HG02885 (cell line): ENCODE measurements around the gene NPEPPS.

Source experiments
- ATAC-seq: cut with Tn5 transposase; IDR thresholded peaks from one replicate; pipeline ENCODE4 v1.9.1; 2021; ENCODE audit warnings: mild to moderate bottlenecking; ENCODE audit not compliant: unreplicated experiment, poor library complexity

The NPEPPS gene

DNA sequence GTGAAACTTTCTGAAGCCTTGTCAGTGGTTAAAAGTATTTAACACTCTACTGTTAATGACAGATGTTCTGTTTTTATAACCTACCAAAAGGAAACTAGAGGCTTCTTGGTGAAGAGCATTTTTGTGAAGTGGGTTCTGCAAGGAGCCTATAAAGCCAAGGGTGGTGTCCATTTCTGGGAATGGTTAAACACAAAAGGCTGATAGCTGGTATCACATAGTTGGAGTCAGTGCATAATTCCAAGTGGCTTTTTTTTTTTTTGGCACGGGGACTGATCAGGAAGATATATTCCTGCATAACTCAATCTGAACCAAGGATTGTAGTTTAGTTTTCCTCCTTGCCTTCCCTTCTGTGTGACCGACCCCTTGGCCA is 91.3 kb downstream of the NPEPPS start:
- ATAC-seq = no peak

DNA sequence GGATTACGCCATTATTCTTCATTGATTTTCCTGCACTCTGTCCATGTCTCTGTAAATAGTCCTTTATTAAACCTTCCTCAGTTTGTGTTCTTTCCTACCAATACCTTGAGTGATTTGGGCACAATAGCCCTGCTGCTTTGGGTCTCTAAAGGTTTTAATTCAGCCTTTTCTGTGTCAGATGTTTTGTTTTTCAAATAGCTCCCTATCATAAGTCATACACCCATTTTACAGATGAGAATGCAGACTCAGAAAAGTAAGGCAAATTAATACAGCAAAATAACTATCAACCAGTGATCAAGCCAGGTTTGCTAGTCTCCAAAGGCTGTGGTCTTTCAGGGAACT is 93.8 kb downstream of the NPEPPS start:
- ATAC-seq = no peak

DNA sequence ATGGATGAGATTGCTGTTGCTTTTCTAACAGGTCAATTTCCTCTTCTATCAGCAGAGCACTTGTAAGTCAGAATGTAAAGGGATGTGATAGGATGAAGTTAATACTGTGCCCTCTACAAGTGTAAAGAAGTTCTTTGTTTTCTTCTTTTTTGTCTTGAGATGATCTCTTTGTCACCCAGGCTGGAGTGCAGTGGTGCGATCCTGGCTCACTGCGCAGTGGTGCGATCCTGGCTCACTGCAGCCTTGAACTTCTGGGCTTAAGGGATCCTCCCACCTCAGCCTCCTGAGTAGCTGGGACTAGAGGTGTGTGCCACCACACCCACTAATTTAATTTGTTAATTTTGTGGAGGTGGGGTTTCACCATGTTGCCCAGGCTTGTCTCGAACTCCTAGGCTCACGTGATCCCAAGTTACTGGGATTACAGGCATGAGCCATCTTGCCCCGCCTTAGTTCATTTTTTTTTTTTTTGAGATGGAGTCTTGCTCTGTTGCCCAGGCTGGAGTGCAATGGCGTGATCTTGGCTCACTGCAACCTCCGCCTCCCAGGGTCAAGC is 97.2 kb downstream of the NPEPPS start:
- ATAC-seq = no peak

DNA sequence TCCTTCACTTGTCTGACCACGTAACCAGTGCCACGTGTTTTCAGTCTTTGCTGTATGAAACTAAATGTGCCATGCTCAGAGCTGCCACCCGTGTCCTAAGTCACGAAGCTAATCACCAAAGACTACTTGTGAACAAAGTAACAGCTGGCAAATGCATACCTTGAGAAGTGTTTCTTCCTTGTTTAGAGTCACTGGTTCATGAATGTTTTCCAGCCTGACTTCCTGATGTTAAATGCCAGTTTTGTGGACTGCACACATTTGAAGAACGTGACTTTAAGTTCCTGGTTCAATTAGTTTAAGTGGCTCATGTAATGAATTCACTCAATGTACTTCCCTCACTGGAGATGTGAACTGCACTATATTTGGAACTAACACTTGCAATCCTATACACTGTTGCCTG is 98.9 kb downstream of the NPEPPS start:
- no peak for ATAC-seq

DNA sequence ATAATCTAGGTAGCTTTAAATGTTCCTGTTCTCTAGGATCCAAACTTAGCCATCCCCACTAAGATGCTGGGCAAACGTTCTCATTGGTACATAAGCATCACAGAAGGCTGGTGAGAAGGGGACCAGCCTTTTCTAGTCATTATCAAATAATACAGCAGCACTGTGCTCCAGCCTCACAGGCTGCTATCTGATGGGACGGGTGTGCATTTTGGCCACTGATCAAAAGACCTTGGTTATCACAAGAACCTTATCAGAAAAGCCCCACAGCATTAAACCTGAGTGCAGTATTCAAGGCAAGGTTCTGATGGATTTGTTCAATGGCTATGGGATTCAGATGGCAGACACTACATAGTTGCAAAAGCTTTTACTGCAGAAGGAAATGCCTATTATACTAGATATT is 99.7 kb downstream of the NPEPPS start:
- ATAC-seq = no peak

DNA sequence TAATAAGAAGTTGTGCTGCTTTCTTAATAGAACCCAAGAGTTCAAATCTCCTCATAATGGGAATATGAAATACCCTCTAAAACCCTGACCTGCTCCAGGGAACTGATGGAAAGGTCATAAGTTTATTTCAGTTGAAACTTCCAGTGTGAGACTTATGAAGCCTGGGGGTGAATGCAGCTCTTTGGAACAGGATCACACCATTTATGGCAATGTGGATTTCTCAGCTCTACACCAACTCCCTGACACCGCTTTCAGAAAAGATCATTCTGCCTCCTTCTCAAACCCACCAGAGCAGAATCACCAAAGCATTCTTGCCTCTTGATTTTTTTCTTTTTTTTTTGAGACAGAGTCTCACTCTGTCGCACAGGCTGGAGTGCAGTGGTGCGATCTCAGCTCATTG is 102.1 kb downstream of the NPEPPS start:
- ATAC-seq = no peak

DNA sequence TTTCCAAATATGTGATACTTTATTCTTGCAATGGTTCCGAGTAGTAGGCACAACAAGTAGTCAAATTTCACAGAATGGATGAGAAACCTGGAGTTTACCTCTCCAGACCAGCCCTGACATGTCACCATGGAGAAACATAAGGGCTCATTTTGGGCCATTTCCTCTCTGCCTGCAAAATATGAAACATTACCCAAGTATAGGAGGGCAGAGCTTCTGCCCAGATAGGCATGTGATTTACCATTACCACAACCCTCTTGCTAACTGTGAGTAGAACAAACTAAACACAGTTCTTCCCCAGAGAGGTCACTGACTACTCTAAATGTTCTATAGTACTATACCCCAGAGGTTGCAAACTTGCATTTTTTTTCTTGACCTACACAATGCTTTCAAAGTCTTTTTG is 103.1 kb downstream of the NPEPPS start:
- no peak for ATAC-seq

DNA sequence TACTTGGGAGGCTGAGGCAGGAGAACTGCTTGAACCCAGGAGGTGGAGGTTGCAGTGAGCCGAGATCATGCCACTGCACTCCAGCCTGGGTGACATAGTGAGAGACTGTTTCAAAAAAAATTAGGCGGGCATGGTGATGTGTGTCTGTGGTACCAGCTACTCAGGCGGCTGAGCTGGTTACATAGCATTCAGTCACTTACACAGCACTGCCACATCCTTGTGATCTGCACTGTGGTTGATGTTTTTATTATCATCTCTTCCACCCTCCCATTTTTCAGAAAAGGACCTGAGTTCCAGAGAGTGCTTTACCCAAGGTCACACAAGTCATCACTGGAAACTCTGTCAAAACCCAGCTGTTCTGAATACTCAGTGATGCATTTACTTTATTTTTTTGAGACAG is 104.0 kb downstream of the NPEPPS start:
- no peak for ATAC-seq

DNA sequence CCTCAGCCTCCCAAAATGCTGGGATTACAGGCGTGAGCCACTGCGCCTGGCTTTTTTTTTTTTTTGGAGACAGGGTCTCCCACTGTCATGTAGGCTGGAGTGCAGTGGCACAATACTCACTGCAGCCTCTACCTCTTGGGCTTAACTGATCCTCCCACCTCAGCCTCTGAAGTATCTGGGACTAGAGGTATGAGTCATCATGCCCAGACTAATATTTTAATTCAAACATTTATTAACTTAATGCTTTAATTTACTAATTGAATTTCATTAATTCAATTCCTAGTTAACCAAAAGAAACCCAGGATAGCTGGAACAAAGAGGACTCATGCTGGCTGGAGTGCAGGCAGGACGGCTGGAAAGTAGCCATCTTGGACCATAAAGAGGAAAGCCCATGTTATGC is 104.8 kb downstream of the NPEPPS start:
- ATAC-seq = no peak

DNA sequence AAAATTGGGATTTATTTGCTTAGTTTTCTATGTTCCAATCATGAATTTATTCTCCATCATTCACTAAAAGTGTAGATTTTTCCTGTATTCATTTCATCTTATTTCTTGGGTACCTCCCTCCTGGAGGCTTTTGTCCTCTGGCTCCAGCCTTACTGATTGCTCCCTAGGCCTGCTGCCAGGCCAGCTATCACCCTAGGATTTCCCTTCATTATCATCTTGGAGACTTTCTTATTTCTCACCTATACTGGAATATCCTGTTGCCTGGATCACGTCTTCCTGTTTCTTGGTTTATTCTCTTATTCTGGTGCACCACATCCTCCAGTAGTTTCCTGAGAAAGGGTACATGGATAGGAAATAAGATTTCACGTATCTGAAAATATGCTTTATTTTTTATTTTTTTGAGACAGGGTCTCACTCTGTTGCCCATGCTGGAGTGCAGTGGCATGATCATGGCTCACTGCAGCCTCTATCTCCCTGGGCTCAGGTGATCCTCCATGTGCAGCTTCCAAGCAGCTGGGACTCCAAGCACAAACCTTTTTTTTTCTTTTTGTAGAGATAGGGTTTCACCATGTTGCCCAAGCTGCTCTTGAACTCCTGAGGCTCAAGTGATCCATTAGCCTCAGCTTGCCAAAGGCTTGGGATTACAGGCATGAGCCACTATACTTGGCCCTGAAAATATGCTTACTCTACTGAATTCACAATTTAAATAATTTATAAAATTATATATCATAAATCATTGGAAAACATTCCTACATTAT is 105.5 kb downstream of the NPEPPS start:
- ATAC-seq = no peak

DNA sequence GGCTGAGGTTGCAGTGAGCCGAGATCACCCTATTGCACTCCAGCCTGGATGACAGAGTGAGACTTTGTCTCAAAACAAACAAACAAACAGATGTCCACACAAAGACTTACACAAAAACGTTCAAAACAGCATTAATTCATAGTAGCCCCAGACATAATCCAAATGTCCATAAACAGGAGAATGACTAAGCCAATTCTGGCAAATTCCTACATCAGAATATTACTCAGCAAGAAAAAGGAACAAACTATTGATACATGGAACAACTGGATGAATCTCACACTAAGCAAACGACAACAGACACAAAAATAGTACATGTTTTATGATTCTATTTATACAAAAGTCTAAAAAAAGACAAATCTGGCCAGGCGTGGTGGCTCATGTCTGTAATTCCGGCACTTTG is 108.0 kb downstream of the NPEPPS start:
- no peak for ATAC-seq

DNA sequence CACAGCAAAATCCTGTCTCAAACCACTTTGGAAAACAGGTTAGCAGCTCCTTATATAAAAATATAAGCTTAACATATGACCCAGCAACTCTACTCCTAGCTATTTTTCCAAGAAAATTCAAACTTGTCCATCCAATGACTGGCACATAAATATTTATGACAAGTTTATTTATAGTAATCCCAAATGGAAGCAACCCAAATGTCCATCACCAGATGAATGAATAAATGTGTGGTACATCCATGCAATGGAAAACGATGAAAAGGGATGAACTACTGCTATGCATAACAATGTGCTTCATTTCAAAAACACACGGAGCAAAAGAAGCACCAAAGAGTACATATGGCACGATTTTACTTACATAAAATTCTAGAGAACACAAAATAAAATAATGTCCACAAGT is 109.2 kb downstream of the NPEPPS start:
- no peak for ATAC-seq

DNA sequence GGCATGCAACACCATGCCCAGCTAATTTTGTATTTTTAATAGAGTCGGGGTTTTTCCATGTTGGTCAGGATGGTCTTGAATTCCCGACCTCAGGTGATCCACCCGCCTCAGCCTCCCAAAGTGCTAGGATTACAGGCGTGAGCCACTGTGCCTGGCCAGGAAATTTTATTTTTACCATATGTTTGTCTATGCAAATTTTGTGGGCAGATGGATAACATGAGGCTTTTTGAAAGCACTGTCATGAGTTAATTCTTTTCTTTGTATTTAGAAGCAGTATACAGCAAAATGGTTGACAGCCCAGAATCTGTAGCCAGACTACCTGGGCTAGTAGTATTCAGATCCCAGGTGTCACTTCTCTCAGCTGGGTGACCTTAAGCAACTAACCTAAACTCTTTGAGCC is 110.3 kb downstream of the NPEPPS start:
- no peak for ATAC-seq

DNA sequence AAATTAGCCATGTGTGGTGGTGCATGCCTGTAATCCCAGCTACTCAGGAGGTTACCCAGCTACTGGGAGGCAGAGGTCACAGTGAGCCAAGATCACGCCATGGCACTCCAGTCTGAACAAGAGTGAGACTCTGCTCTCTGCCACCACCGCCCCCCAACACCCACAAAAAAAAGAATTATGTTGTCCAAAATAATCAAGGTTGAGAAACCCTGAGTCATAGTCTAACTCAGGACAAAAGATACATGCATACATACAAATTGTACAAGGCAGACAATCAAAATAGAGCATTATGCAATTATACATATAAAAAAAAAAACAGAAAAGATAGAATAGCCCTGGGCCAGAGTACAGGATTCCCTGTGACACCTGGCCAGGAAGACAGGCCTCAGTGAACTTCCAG is 112.2 kb downstream of the NPEPPS start:
- ATAC-seq = no peak

DNA sequence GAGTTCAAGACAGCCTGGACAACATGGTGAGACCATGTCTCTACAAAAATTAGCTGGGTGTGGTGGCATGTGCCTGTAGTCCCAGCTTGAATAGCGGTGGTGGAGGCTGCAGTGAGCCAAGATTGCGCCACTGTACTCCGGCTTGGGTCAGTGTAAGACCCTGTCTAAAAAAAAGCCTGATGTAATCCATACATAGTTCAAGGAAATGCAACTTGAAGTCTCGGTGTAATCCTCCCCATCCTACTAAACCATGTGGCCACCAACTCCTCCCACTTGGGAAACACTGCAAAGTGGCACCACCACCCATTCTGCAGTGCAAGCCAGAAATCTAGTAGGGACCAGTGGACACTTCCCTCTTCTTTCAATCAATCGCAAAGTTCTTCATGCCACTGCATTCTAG is 113.4 kb downstream of the NPEPPS start:
- no peak for ATAC-seq

DNA sequence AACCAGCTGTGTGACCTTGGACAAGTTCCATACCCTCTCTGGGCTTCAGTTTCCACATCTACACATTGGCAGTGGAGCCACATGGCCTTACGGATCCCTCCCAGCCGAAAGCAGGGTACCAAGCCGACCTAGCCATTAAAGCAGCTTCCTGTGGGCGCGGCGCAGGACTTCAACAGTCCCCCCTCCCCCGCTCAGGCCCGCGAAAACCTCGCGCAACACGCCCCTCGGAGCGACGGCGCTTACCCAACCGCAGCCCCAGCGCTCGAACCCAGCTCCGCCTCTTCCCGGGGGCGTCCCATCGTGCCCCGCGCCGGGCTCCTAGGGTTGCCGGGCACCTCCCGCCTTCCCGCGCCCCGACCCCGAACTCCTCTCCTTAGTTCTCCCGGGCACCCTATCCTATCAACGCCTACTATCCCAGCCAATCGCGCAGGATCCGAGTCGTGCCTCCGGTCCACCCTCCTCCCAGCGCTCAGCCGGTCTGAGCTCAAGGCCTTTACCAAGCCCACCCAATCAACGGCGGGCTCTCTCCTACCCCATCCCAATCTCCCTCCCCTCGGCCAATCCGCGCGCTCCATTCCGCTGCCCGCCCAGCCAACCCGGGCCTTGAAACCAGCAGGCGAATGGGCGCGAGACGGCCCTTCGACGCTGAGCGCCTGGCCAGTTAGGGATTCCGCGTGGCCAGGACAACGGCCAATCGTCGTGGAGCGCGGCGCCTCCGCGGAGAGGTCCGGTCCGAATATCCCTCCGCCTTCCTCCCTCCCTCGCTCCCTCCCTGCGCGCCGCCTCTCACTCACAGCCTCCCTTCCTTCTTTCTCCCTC is 118.5 kb downstream of the NPEPPS start, which contains the start of gene KPNB1:
KPNB1 (plus strand) TSS at position 767 of the 819 bp plus-strand sequence. CDS start 326 bp downstream, outside the sequence.
- peak; percentile 81 for ATAC-seq

DNA sequence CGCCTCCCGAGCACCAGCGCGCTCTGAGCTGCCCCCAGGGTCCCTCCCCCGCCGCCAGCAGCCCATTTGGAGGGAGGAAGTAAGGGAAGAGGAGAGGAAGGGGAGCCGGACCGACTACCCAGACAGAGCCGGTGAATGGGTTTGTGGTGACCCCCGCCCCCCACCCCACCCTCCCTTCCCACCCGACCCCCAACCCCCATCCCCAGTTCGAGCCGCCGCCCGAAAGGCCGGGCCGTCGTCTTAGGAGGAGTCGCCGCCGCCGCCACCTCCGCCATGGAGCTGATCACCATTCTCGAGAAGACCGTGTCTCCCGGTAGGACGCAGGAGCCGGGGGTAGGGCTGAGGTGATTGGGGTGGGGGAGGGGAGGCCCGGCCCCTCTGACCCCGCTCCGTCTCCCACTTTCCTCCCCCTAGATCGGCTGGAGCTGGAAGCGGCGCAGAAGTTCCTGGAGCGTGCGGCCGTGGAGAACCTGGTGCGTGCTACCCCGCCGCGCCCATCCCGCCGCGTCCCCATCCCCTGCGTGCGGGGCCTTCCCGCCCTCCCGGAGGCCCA is 119.1 kb downstream of the NPEPPS start:
- no peak for ATAC-seq

DNA sequence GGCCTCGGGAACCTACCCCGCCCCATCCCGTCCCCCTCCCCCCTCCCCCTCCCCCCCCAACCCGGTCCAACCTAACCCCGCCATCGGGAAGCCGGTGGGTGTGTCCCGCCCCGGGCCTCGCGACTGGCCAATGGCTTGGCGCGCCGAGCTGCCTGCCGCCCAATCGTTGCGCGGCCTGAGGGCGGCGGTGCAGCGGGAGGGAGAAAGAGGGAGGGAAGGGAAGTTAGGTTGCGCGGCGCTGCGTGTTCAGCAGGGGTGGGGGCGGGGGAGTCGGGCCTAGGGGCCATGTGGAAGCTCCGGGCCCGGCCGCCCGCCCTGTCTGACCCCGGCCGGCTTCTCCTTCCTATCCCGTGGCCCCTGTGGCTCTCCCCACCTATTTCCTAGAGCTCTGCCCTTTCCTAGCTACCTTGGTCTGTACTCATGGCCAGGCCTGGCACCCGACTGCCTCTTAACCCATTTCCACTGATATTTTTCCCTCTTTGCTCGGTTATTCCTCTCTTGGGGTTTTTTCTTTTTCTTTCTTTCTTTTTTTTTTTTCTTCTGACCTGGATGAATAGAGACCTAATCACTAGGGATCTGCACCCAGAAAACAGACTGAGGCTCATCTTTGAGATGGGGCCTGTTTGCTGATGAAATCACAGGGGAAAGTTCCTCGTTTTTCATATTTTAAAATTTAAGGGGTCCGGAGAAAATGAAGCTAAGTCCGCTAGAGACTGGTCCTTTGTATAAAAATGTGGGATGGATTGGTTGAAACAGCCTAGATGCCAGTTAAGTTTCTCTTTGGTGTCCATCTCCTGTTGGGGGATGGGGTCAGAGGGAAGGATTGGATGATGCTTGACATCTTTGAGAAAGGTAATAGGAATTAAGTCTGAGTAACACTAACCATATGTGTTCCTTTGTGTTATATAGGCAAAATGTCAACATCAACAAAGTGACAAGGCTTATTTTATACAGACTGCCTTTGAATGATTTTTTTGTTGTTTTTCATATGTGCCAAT is 119.9 kb downstream of the NPEPPS start:
- ATAC-seq = peak; percentile 58

DNA sequence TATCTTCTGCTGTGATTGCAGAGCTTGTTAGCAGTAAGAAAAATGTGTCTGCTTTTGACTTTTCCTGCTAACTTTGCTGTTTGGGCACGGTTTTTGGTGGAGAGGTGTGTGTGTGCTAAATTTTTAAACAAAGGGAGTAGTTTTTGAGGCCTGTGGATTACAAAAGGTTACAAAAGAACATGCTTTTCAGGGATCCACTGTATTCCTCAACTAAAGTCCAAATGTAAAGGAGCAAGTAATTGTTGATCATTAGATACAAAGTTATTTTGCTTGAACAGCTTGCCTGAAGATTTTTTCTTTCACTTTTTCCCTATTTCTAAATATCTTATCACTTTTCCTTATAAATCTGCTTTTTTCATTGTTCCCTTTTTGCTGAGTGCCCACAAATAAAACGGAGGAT is 120.8 kb downstream of the NPEPPS start:
- ATAC-seq = no peak

DNA sequence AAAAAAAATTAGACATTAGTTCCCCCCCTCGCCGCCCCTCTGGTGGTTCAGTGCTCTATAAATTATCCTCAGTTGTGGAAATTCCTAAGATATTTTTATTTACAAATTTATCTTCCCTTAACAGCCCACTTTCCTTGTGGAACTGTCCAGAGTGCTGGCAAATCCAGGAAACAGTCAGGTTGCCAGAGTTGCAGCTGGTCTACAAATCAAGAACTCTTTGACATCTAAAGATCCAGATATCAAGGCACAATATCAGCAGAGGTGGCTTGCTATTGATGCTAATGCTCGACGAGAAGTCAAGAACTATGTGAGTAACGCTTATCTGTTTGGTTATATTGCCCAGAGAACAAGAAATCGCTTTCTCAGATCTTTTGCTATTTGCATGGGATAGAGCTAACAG is 121.7 kb downstream of the NPEPPS start:
- ATAC-seq = no peak
